ENCODE data around the gene ZSCAN9.

DNA sequence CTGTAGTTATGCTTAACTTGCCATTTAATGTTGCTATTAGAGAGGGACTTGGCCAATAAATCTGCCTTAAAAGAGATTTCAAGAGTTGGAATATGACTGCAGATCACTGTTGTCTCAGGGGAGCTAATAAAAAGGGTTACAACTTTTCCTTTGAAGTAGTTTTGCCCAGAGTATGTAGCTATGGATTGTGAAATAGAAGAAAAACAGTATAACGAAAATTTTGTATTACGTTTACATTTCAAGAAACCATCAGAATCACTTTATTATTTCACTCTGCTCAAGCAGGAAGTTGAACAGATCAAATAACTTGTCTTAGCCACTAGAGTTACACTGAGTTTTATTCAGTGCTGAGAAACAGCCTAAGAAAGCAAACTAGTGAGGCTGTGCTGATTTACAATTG is 38.8 kb downstream of the ZSCAN9 start:
- TF ChIP-seq, protein P1, sequence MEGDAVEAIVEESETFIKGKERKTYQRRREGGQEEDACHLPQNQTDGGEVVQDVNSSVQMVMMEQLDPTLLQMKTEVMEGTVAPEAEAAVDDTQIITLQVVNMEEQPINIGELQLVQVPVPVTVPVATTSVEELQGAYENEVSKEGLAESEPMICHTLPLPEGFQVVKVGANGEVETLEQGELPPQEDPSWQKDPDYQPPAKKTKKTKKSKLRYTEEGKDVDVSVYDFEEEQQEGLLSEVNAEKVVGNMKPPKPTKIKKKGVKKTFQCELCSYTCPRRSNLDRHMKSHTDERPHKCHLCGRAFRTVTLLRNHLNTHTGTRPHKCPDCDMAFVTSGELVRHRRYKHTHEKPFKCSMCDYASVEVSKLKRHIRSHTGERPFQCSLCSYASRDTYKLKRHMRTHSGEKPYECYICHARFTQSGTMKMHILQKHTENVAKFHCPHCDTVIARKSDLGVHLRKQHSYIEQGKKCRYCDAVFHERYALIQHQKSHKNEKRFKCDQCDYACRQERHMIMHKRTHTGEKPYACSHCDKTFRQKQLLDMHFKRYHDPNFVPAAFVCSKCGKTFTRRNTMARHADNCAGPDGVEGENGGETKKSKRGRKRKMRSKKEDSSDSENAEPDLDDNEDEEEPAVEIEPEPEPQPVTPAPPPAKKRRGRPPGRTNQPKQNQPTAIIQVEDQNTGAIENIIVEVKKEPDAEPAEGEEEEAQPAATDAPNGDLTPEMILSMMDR (IDR thresholded peaks at IDR 0.05; ENCODE audit: insufficient read depth, low read length, poor library complexity, severe bottlenecking): no peak
- no peak for TF ChIP-seq EZH2phosphoT487 (conservative IDR thresholded peaks at IDR 0.05; ENCODE audit: low read length)
